OCI-LY3 (cell line): ENCODE data around the gene MAGEA9B.

Experiments
- EZH2phosphoT487 ChIP-seq: fragments of 200-600 bp; shearing (Covaris generic); IDR thresholded peaks from 2 replicates; pipeline ENCODE4 v1.6.1; 2018; ENCODE audit warnings: antibody characterized with exemption, mixed run types, low read depth
- TF ChIP-seq, protein P1 (sequence below): fragments of 200-600, 300-600 bp; sonication (generic); IDR thresholded peaks from 2 replicates; pipeline ENCODE4 v1.5.1; 2014; ENCODE audit warnings: antibody characterized with exemption, low read length, low read depth

DNA sequence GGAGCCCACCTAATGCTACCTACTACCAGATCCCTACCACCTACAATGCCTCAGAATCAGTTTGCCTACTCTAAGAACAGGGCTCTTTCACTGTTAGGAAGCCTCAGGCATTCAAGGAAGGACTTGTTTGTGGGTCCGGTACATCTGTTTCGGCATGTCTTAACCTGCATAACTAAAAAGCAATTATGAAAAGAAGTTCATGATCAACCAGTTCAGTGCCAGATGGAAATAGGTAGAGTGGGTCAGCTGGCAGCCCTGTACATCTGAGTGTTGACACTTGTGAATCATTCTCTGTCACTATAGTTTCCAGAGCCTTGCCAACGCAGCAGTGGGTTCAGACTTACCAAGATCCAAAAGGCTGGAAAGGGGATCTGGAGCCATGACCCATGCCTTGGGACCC is 41.0 kb upstream of the MAGEA9B start:
- TF ChIP-seq, protein P1, sequence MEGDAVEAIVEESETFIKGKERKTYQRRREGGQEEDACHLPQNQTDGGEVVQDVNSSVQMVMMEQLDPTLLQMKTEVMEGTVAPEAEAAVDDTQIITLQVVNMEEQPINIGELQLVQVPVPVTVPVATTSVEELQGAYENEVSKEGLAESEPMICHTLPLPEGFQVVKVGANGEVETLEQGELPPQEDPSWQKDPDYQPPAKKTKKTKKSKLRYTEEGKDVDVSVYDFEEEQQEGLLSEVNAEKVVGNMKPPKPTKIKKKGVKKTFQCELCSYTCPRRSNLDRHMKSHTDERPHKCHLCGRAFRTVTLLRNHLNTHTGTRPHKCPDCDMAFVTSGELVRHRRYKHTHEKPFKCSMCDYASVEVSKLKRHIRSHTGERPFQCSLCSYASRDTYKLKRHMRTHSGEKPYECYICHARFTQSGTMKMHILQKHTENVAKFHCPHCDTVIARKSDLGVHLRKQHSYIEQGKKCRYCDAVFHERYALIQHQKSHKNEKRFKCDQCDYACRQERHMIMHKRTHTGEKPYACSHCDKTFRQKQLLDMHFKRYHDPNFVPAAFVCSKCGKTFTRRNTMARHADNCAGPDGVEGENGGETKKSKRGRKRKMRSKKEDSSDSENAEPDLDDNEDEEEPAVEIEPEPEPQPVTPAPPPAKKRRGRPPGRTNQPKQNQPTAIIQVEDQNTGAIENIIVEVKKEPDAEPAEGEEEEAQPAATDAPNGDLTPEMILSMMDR: no peak
- TF ChIP-seq EZH2phosphoT487: no peak
